Pancreas (tissue), 10 donors: ENCODE data around the gene MLLT10. TPM values are rescaled to one million over a fixed set of nuclear protein-coding genes. Genes with fewer than 3 reads are reported as not detected.
A peak's percentile ranks its signal among the peaks of the same experiment; 100 is the strongest.

Experiments used
- ATAC-seq, 4 donors: fragments of 200-7000 bp; cut with Tn5 transposase; one replicate each; pipeline versions ENCODE4 v1.8.0 to v1.9.1; 2020; ENCODE audit warnings: mild to moderate bottlenecking in 4 of 4, moderate library complexity in 4 of 4
- DNase-seq, 6 donors: peaks; one replicate each; pipeline ENCODE4 v3.0.0-alpha.2; 2020
- FAIRE-seq: peaks from 2 replicates; lab custom pipeline; 2012; peaks lifted over from hg19 to GRCh38; lab: Jason Lieb, UNC
- H3K27ac ChIP-seq, 4 donors: fragments of 200-600 bp; sonication (generic); 1 replicate in 3 of 4; 2 replicates in 1 of 4; pipeline versions ENCODE4 v1.5.0 to v1.8.0; 2020
- H3K27me3 ChIP-seq, 4 donors: fragments of 200-600 bp; one replicate each; pipeline ENCODE4 v1.8.0; 2021
- H3K36me3 ChIP-seq, 3 donors: fragments of 200-600 bp; sonication (generic) in 1 of 3; one replicate each; pipeline versions ENCODE4 v1.5.0 to v1.8.0; 2020 to 2021
- H3K4me1 ChIP-seq, 3 donors: fragments of 200-600 bp; one replicate each; pipeline ENCODE4 v1.8.0; 2021
- H3K4me3 ChIP-seq, 4 donors: fragments of 200-600 bp; sonication (generic) in 2 of 4; one replicate each; pipeline versions ENCODE4 v1.5.0 to v1.8.0; 2020 to 2021
- H3K9me3 ChIP-seq, 4 donors: fragments of 200-600 bp; one replicate each; pipeline ENCODE4 v1.8.0; 2021
- WGBS, 2 donors: extraction: QIAGEN DNeasy Blood & Tissue Kit; methylation state at CpG; one replicate each; pipeline ENCODE4 v1.1.7; 2013; 5-methylcytosine and 5-hydroxymethylcytosine counted together
- intact Hi-C, 3 donors: fragments of 100-400 bp; cut with DNase I; formaldehyde crosslinking; loops; one replicate each; pipeline versions ENCODE4 v1.11.1 to v1.14.2; 2022
- polyA plus RNA-seq, 2 donors: library from polyadenylated mRNA; stranded (reverse); fragments of 200-250 nt; gene quantifications; one replicate each; pipeline ENCODE4 v1.2.3, GENCODE V29; 2013
- total RNA-seq, 6 donors: library from RNA; stranded (reverse); fragmentation: NEBNext Ultra II Directional in 4 of 6; extraction: Animal tissue kit (Norgen Biotek cat#: 25700) in 4 of 6; gene quantifications; one replicate each; pipeline versions ENCODE4 v1.2.1 to v1.2.4, GENCODE V29; 2021 to 2023
- TF ChIP-seq, protein P1 (sequence below), 4 donors: fragments of 200-600 bp; sonication (generic) in 3 of 4; IDR thresholded peaks; one replicate each; pipeline versions ENCODE4 v1.5.0 to v1.8.0; 2021; ENCODE audit warnings: antibody characterized with exemption in 4 of 4
- donor health status: healthy with polysubstance abuse.
- donor health status: DM: no; HTN: no; CAD: no; lungs with moderate emphysema.
- donor health status: DM: no; HTN: no; CAD: no.
- donor health status: control.
- donor health status: control.
- donor health status: Bipolar disorder and iron deficiency.
- donor health status: DM: yes; HTN: yes; CAD: no.
- donor health status: DM: no; HTN: no; CAD: no.
- donor health status: DM: no; HTN: no; CAD: no.
- donor health status: DM: yes; HTN: yes; CAD: no.

Gene MLLT10
- total and polyA plus RNA-seq, 8 donors, result 10.7 to 25.1 (median 15.0) TPM

DNA sequence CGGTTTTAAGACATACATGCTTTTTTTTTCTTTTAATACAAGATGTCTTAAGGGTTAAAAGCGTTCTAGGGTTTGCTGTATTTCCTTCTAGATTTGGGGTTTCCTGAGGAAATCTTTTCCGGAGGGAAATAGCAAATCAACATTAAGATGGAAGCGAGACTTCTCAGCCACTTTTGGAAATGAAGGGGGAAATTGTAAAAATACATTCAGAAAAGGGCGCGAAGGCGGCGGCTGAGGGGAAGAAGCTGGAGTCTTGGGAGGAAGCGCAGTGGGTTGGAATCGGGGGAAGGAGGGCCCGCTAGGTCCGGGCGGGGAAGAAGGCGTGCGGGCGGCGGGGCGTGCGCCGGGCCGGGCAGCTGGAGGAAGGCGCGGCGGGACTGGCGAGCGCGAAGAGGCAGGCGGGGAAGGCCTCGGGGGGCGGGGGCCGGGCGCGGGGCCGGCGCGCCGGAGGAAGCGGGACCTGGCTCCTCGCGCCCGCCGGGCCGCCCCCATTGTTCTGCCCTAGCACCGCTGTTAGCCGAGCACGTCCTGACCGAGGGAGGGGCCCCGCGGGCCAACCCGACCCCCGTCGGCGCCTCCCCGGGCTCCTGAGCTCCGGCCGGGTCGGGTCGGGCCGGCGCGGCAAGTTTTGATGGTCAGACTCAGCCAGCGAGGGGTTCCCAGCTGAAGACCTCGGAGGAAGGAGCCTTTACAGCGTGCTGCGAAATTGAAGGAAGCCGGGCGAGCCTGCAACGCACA is 7.0 kb upstream of the MLLT10 start:
- 1% methylated on average over 46 to 68 of the region's 68 CpGs for WGBS, 2 donors
- TF ChIP-seq, protein P1, sequence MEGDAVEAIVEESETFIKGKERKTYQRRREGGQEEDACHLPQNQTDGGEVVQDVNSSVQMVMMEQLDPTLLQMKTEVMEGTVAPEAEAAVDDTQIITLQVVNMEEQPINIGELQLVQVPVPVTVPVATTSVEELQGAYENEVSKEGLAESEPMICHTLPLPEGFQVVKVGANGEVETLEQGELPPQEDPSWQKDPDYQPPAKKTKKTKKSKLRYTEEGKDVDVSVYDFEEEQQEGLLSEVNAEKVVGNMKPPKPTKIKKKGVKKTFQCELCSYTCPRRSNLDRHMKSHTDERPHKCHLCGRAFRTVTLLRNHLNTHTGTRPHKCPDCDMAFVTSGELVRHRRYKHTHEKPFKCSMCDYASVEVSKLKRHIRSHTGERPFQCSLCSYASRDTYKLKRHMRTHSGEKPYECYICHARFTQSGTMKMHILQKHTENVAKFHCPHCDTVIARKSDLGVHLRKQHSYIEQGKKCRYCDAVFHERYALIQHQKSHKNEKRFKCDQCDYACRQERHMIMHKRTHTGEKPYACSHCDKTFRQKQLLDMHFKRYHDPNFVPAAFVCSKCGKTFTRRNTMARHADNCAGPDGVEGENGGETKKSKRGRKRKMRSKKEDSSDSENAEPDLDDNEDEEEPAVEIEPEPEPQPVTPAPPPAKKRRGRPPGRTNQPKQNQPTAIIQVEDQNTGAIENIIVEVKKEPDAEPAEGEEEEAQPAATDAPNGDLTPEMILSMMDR (IDR thresholded peaks at IDR 0.05), result no peak
- ATAC-seq (peak; percentile 44 to 57 (median 50)), FAIRE-seq (no peak), DNase-seq (peak; percentile 55 to 84 (median 70))
- Histone ChIP-seq H3K4me3 (peak overlapping the region; percentile 58 to 68 (median 60)), H3K36me3 (no peaks in the 10 kb centered on the region), H3K27me3 (no peaks in the 10 kb centered on the region), H3K4me1 (peaks cover under 1 to 14% (median 10%) of the 10 kb centered on the region in 3 donors), H3K9me3 (no peaks in the 10 kb centered on the region), H3K27ac (peak overlapping the region; percentile 91 to 99 (median 96))
- intact Hi-C loops, result no loop called here

DNA sequence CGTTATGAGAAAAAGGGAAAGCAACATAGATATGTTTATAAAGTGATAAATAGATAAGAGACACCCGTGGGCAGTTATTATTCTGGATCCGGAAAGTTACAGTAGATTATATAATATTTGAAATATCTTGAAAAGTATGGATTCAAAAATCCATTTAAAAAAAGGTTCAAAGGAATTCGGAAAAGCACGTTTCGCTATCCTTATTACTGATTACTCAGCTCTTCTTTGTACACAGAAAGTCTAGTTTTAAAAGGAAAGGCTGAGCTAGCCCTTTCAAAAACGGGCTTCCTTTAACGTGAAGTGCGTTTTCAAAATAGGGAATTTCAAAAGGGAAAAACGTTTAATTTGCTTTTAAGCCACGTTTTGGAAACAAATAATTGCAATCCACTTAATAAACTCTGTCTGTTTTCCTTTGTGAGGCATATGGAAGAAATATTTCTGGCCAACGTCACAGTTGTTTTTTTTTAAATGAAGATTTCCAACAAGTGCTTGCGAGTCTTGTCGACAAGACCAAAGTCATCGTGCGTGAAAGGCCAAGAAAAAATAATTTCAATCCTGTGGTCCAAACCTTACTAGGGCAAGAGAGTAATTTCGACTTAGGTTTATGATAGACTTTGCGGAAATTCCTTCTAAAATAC is 6.3 kb upstream of the MLLT10 start:
- Histone ChIP-seq H3K27ac (peak overlapping the region; percentile 91 to 99 (median 96)), H3K27me3 (no peaks in the 10 kb centered on the region), H3K4me1 (peaks cover 8 to 20% (median 16%) of the 10 kb centered on the region in 3 donors), H3K4me3 (peak overlapping the region; percentile 58 to 68 (median 60)), H3K9me3 (no peaks in the 10 kb centered on the region), H3K36me3 (no peaks in the 10 kb centered on the region)
- TF ChIP-seq, protein P1 (IDR thresholded peaks at IDR 0.05), result no peak
- ATAC-seq (no peak), FAIRE-seq (no peak), DNase-seq (no peak)
- WGBS, 2 donors, result 17 to 21% methylated on average over 18 of the region's 18 CpGs
- intact Hi-C loops, result no loop called here

DNA sequence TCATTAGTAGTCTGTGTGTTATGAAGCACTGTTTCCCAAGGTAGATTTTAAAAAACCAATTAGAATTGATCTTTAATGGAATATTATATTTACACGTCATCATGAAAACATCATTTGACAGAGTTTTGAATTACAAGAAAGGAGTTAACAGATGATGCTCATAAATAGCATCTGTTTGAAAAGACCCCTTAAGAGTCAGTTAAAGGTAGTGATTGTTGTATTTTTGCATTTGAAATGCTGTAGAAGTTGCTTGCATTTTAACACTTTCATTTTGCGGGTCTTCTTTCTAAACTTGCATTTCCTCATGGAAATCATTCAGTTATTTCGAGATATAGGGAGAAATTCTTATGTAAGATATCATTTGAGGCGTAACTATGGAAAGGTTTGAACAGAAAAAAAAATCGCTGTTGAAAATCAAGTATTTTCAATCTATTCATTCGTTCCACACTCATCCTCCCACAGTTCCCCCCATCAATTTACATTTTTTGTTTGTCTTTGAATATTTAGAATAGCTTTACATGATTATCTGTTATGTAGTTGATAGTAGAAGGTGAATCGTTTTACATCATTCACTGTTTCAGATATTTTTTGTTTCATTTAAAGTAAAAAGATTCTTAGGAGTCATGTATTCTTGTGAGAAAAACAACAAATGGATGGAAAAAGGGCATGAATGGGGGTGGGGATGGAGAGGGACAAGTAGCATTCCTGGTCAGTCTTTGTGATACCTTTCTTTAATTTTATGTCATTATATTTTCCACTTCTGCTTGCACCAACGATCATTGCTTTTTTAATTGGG is 5.6 kb upstream of the MLLT10 start:
- TF ChIP-seq, protein P1 (IDR thresholded peaks at IDR 0.05), result no peak
- Histone ChIP-seq H3K27ac (peak overlapping the region; percentile 91 to 99 (median 96)), H3K36me3 (no peaks in the 10 kb centered on the region), H3K4me3 (peak overlapping the region in 3 of 4 donors; percentile 58 to 68 (median 60)), H3K4me1 (peaks cover 12 to 20% (median 16%) of the 10 kb centered on the region in 3 donors), H3K27me3 (no peaks in the 10 kb centered on the region), H3K9me3 (no peaks in the 10 kb centered on the region)
- intact Hi-C loops, result no loop called here
- DNase-seq (no peak), ATAC-seq (no peak), FAIRE-seq (peak; percentile 20)
- WGBS, 2 donors, result 52% methylated on average over 8 of the region's 8 CpGs

DNA sequence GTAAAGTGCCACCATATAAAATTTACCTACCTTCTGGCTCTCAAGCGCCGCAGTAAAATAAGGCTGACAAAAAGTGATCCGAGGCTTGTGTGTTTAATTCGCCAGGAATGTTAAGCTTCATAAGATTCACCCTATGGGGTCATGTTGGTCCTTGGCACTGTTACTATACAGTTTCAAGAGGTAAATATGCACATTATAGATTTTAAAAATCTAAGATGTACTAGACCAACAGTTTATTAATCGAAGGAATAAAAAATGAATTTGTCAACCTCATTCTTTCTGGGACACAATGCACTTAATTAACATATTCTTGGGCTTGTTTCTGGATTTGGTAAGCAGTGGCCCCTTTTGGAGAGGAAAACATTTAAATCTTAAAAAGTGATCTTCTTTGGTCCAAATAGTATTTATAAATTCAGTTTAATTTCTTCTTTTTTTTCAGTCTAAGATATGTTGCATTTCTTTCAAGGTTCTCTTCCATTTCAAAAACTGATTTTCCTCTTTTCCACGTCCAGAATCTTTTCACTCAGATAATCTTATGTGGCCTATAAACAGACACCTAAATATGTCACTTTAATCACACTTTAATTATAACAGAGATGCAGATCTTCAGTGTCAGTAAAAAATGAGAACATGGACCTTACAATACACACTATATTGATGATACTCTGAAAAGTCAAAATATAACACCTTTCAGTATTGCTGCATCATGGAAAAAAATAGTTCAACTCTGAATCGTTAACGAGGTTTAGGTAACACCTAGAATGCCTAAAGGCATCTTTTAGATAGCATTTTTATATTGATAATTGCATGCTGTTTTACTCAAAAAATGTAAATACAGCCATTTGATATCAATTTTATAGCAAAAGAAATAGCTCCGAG is 4.8 kb upstream of the MLLT10 start:
- Histone ChIP-seq H3K4me3 (peak overlapping the region in 2 of 4 donors; percentile 60 to 68), H3K27me3 (no peaks in the 10 kb centered on the region), H3K9me3 (no peaks in the 10 kb centered on the region), H3K4me1 (peaks cover 12 to 20% (median 16%) of the 10 kb centered on the region in 3 donors), H3K36me3 (no peaks in the 10 kb centered on the region), H3K27ac (peak overlapping the region in 3 of 4 donors; percentile 96 to 99 (median 97))
- intact Hi-C loops, result no loop called here
- no peak for FAIRE-seq
- ATAC-seq, result no peak
- DNase-seq, result no peak
- TF ChIP-seq, protein P1 (IDR thresholded peaks at IDR 0.05), result no peak
- WGBS, 2 donors, result 57 to 59% methylated on average over 9 of the region's 9 CpGs
